Natural killer cell (primary cell): ENCODE data around the gene CDC73. TPM values are rescaled to one million over a fixed set of nuclear protein-coding genes. Genes with fewer than 3 reads are reported as not detected.

Experiments used
- ATAC-seq, 3 donors: fragments of 150-1000 bp in 2 of 3; fragments of 200-7000 bp in 1 of 3; cut with Tn5 transposase; 1 replicate in 1 of 3; 2 replicates in 2 of 3; pipeline ENCODE4 v1.10.0; 2021; ENCODE audit warnings: mild to moderate bottlenecking in 2 of 3, moderate library complexity in 2 of 3
- DNase-seq, 2 donors: peaks; one replicate each; pipeline versions ENCODE4 v3.0.0 to v3.0.0-alpha.2; 2013 to 2021; ENCODE audit warnings: mixed read lengths in 1 of 2
- H3K27ac ChIP-seq: one replicate; pipeline ENCODE4 v1.5.1; 2013; ENCODE audit warnings: mild to moderate bottlenecking, low read length
- H3K27me3 ChIP-seq: one replicate; pipeline ENCODE4 v1.6.1; 2013; ENCODE audit warnings: low read length; ENCODE audit not compliant: control insufficient read depth, insufficient read depth
- H3K36me3 ChIP-seq: one replicate; pipeline ENCODE4 v1.6.1; 2013; ENCODE audit warnings: low read length; ENCODE audit not compliant: control insufficient read depth, insufficient read depth
- H3K4me1 ChIP-seq: one replicate; pipeline ENCODE4 v1.6.1; 2013; ENCODE audit warnings: low read length; ENCODE audit not compliant: control insufficient read depth, insufficient read depth
- H3K4me3 ChIP-seq: one replicate; pipeline ENCODE4 v1.5.1; 2013; ENCODE audit warnings: low read length
- H3K9me3 ChIP-seq: one replicate; pipeline ENCODE4 v1.6.1; 2013; ENCODE audit warnings: low read length; ENCODE audit not compliant: control insufficient read depth, insufficient read depth
- H3K27ac Mint-ChIP-seq, 2 donors: one replicate each; pipeline ENCODE4 v1.8.0; 2022; ENCODE audit warnings: mild to moderate bottlenecking in 2 of 2, mixed read lengths in 2 of 2, moderate library complexity in 1 of 2
- H3K27me3 Mint-ChIP-seq, 2 donors: one replicate each; pipeline ENCODE4 v1.8.0; 2022; ENCODE audit warnings: low read depth in 2 of 2, mixed read lengths in 2 of 2
- H3K36me3 Mint-ChIP-seq: one replicate; pipeline ENCODE4 v1.8.0; 2022; ENCODE audit warnings: mixed read lengths
- H3K4me1 Mint-ChIP-seq, 2 donors: one replicate each; pipeline ENCODE4 v1.8.0; 2022; ENCODE audit warnings: mixed read lengths in 2 of 2
- H3K4me3 Mint-ChIP-seq: one replicate; pipeline ENCODE4 v1.8.0; 2022; ENCODE audit warnings: mild to moderate bottlenecking, moderate library complexity, mixed read lengths
- H3K9me3 Mint-ChIP-seq, 2 donors: one replicate each; pipeline ENCODE4 v1.8.0; 2022; ENCODE audit warnings: mixed read lengths in 2 of 2
- CTCF ChIP-seq: fragments of 200-600 bp; IDR thresholded peaks from one replicate; pipeline ENCODE4 v1.8.0; 2022; ENCODE audit warnings: antibody characterized with exemption
- WGBS: methylation state at CpG from one replicate; pipeline ENCODE4 v1.1.7; 2013; ENCODE audit warnings: missing lambda C conversion rate; ENCODE audit not compliant: insufficient coverage; 5-methylcytosine and 5-hydroxymethylcytosine counted together
- intact Hi-C: fragments of 100-400 bp; cut with micrococcal nuclease; formaldehyde crosslinking; loops from one replicate; pipeline ENCODE4 v1.14.2; 2022
- total RNA-seq, 4 donors: library from RNA; stranded (reverse); fragments of 120-200 nt in 1 of 4; gene quantifications; one replicate each; pipeline versions ENCODE4 v1.2.3 to v1.2.4, GENCODE V29; 2013 to 2022

The CDC73 gene
- total RNA-seq, 3 donors from 2014 or later (not counting 1 experiment from before 2014, with no cell fraction given) = 73.2 to 86.0 (median 82.6) TPM

- no peak overlapping the region for H3K4me3 ChIP-seq
- no peaks in the 10 kb centered on the region for H3K36me3 Mint-ChIP-seq
- no peaks in the 10 kb centered on the region for H3K9me3 ChIP-seq
- no peak overlapping the region for H3K4me3 Mint-ChIP-seq
- peaks cover 0 to 3% of the 10 kb centered on the region in 2 donors for H3K27me3 Mint-ChIP-seq
- no peak overlapping the region for H3K27ac Mint-ChIP-seq
- no peaks in the 10 kb centered on the region for H3K27me3 ChIP-seq
- intact Hi-C loops = no loop called here
- DNase-seq = no peak
- no peak overlapping the region for H3K27ac ChIP-seq
- H3K4me1 ChIP-seq = no peaks in the 10 kb centered on the region
- no peaks in the 10 kb centered on the region for H3K36me3 ChIP-seq
- no peak for TF ChIP-seq CTCF
- no peaks in the 10 kb centered on the region for H3K9me3 Mint-ChIP-seq
- H3K4me1 Mint-ChIP-seq = no peaks in the 10 kb centered on the region
- 89% methylated on average over 2 of the region's 2 CpGs for WGBS
- no peak for ATAC-seq
These were observed 171.9 kb downstream of the CDC73 start for GRCh38 chr1:193293726-193294125.

GRCh38 chr1:193299038-193299437 lies 177.2 kb downstream of the CDC73 start:
- Mint-ChIP-seq H3K9me3 (no peaks in the 10 kb centered on the region), H3K4me3 (no peak overlapping the region), H3K4me1 (no peaks in the 10 kb centered on the region), H3K27ac (no peak overlapping the region), H3K27me3 (peaks cover 0 to 9% of the 10 kb centered on the region in 2 donors), H3K36me3 (no peaks in the 10 kb centered on the region)
- Histone ChIP-seq H3K9me3 (no peaks in the 10 kb centered on the region), H3K27ac (no peak overlapping the region), H3K36me3 (no peaks in the 10 kb centered on the region), H3K4me1 (no peaks in the 10 kb centered on the region), H3K4me3 (no peak overlapping the region), H3K27me3 (no peaks in the 10 kb centered on the region)
- DNase-seq (no peak), ATAC-seq (no peak)
- TF ChIP-seq CTCF = no peak
- WGBS = 80% methylated on average over 1 of the region's 1 CpG
- intact Hi-C loops = no loop called here

GRCh38 chr1:193301746-193302145 lies 179.9 kb downstream of the CDC73 start:
- no peaks in the 10 kb centered on the region for H3K36me3 Mint-ChIP-seq
- H3K4me3 ChIP-seq = no peak overlapping the region
- WGBS = 67% methylated on average over 1 of the region's 2 CpGs
- no peaks in the 10 kb centered on the region for H3K9me3 Mint-ChIP-seq
- H3K4me3 Mint-ChIP-seq = no peak overlapping the region
- peaks cover 0 to 9% of the 10 kb centered on the region in 2 donors for H3K27me3 Mint-ChIP-seq
- H3K27me3 ChIP-seq = no peaks in the 10 kb centered on the region
- no peak for TF ChIP-seq CTCF
- no peak for ATAC-seq
- intact Hi-C loops = no loop called here
- DNase-seq = no peak
- no peaks in the 10 kb centered on the region for H3K9me3 ChIP-seq
- no peak overlapping the region for H3K27ac Mint-ChIP-seq
- H3K36me3 ChIP-seq = no peaks in the 10 kb centered on the region
- no peaks in the 10 kb centered on the region for H3K4me1 ChIP-seq
- no peaks in the 10 kb centered on the region for H3K4me1 Mint-ChIP-seq
- H3K27ac ChIP-seq = no peak overlapping the region

- H3K27me3 Mint-ChIP-seq = peaks cover 0 to 9% of the 10 kb centered on the region in 2 donors
- ATAC-seq (no peak), DNase-seq (no peak)
- H3K4me3 Mint-ChIP-seq = no peak overlapping the region
- Histone ChIP-seq H3K4me1 (no peaks in the 10 kb centered on the region), H3K27me3 (no peaks in the 10 kb centered on the region), H3K27ac (no peak overlapping the region), H3K9me3 (no peaks in the 10 kb centered on the region), H3K4me3 (no peak overlapping the region), H3K36me3 (no peaks in the 10 kb centered on the region)
- no peak overlapping the region for H3K27ac Mint-ChIP-seq
- 80% methylated on average over 1 of the region's 1 CpG for WGBS
- no peaks in the 10 kb centered on the region for H3K9me3 Mint-ChIP-seq
- H3K4me1 Mint-ChIP-seq = no peaks in the 10 kb centered on the region
- no peaks in the 10 kb centered on the region for H3K36me3 Mint-ChIP-seq
- TF ChIP-seq CTCF = no peak
- intact Hi-C loops = no loop called here
These were observed 182.0 kb downstream of the CDC73 start for GRCh38 chr1:193303849-193304248.
